PC-9 (cell line): ENCODE data around the gene LAMA3. TPM values are rescaled to one million over a fixed set of nuclear protein-coding genes. Genes with fewer than 3 reads are reported as not detected.

ENCODE experiments used
- BruUV-seq: library from RNA; stranded (reverse); fragments of 400-500 nt; replicated peaks from 2 replicates; lab custom pipeline; 2021; lab: Mats Ljungman, UMichigan
- CTCF ChIA-PET: fragments of 300-600 bp; sonication (Branson Sonifier 250); formaldehyde crosslinking; loops from one replicate; lab custom pipeline; 2022; ENCODE audit warnings: antibody characterized with exemption; lab: Charles Lee
- POLR2A ChIA-PET: fragments of 300-600 bp; sonication (Branson Sonifier 250); formaldehyde crosslinking; loops from one replicate; lab custom pipeline; 2022; ENCODE audit warnings: antibody characterized with exemption; ENCODE audit not compliant: unreplicated experiment; lab: Charles Lee
- DNase-seq, 2 experiments: peaks; one replicate each; pipeline versions ENCODE4 v3.0.0 to v3.0.0-alpha.2; 2015 to 2022; ENCODE audit warnings: mixed read lengths in 1 of 2
- H2AFZ ChIP-seq: fragments of 200-600 bp; sonication (generic); 2 replicates; pipeline ENCODE4 v1.8.1; 2017; ENCODE audit warnings: antibody characterized with exemption
- H3F3A ChIP-seq: fragments of 200-600 bp; sonication (generic); 2 replicates; pipeline ENCODE4 v1.8.1; 2017; ENCODE audit warnings: antibody characterized with exemption, mild to moderate bottlenecking, low read depth; ENCODE audit not compliant: insufficient read depth
- H3K27ac ChIP-seq: fragments of 200-600 bp; sonication (generic); 2 replicates; pipeline ENCODE4 v1.6.1; 2016; ENCODE audit warnings: mixed run types
- H3K27me3 ChIP-seq: fragments of 200-600 bp; sonication (generic); 2 replicates; pipeline ENCODE4 v1.6.1; 2016; ENCODE audit warnings: low read depth, mixed run types; ENCODE audit not compliant: insufficient read depth
- H3K36me3 ChIP-seq: fragments of 200-600 bp; sonication (generic); 2 replicates; pipeline ENCODE4 v1.6.1; 2016; ENCODE audit warnings: low read depth, mixed run types
- H3K4me1 ChIP-seq: fragments of 200-600 bp; sonication (generic); replicated peaks from 2 replicates; pipeline ENCODE4 v1.6.1; 2016; ENCODE audit warnings: mixed run types; ENCODE audit not compliant: insufficient read depth
- H3K4me2 ChIP-seq: fragments of 200-600 bp; sonication (generic); 2 replicates; pipeline ENCODE4 v1.6.1; 2017; ENCODE audit warnings: mixed run types
- H3K4me3 ChIP-seq: fragments of 200-600 bp; sonication (generic); 2 replicates; pipeline ENCODE4 v1.6.1; 2016; ENCODE audit warnings: mixed run types
- H3K79me2 ChIP-seq: fragments of 200-600 bp; sonication (generic); 2 replicates; pipeline ENCODE4 v1.6.1; 2017; ENCODE audit warnings: low read depth, mixed run types
- H3K9me2 ChIP-seq: fragments of 200-600 bp; sonication (generic); 2 replicates; pipeline ENCODE4 v1.8.1; 2017; ENCODE audit warnings: mild to moderate bottlenecking; ENCODE audit not compliant: insufficient read depth
- H3K9me3 ChIP-seq: fragments of 200-600 bp; sonication (generic); 2 replicates; pipeline ENCODE4 v1.8.1; 2016; ENCODE audit warnings: low read depth; ENCODE audit not compliant: insufficient read depth
- H4K20me1 ChIP-seq: fragments of 200-600 bp; sonication (generic); 2 replicates; pipeline ENCODE4 v1.8.1; 2017; ENCODE audit not compliant: insufficient read depth
- EZH2 ChIP-seq: fragments of 200-600 bp; sonication (generic); IDR thresholded peaks from 2 replicates; pipeline ENCODE4 v1.8.0; 2017; ENCODE audit warnings: antibody characterized with exemption, low read depth
- intact Hi-C: fragments of 100-400 bp; cut with micrococcal nuclease; formaldehyde crosslinking; loops from one replicate; pipeline ENCODE4 v1.10.0; 2022; ENCODE audit not compliant: unreplicated experiment
- total RNA-seq: library from RNA; stranded (reverse); gene quantifications from 2 replicates; pipeline ENCODE4 v1.2.3, GENCODE V29; 2021
- TF ChIP-seq, protein P1 (sequence below): fragments of 200-600 bp; sonication (generic); conservative IDR thresholded peaks from 2 replicates; pipeline ENCODE4 v1.6.1; 2017; ENCODE audit warnings: mixed run types, antibody characterized with exemption, mild to moderate bottlenecking, moderate library complexity

Gene LAMA3
- total RNA-seq, 1 experiment from 2014 or later = 44.4 TPM

DNA sequence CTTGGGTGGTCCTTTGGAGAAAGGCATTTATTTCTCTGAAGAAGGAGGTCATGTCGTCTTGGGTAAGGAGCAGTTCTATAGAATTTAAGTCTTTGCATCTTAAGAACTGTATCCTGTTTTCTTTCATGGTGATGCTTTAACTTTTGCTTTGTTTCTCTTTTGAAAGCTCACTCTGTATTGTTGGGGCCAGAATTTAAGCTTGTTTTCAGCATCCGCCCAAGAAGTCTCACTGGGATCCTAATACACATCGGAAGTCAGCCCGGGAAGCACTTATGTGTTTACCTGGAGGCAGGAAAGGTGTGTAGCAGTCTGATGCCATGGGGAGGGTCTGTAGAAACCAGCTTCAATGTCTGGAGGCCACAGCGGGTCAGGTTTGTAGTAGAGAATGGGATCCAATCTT is 260.6 kb downstream of the LAMA3 start:
- no peak overlapping the region for H2AFZ ChIP-seq
- no peaks in the 10 kb centered on the region for H3K79me2 ChIP-seq
- POLR2A ChIA-PET = no interaction called here
- no peaks in the 10 kb centered on the region for H3K9me2 ChIP-seq
- TF ChIP-seq, protein P1, sequence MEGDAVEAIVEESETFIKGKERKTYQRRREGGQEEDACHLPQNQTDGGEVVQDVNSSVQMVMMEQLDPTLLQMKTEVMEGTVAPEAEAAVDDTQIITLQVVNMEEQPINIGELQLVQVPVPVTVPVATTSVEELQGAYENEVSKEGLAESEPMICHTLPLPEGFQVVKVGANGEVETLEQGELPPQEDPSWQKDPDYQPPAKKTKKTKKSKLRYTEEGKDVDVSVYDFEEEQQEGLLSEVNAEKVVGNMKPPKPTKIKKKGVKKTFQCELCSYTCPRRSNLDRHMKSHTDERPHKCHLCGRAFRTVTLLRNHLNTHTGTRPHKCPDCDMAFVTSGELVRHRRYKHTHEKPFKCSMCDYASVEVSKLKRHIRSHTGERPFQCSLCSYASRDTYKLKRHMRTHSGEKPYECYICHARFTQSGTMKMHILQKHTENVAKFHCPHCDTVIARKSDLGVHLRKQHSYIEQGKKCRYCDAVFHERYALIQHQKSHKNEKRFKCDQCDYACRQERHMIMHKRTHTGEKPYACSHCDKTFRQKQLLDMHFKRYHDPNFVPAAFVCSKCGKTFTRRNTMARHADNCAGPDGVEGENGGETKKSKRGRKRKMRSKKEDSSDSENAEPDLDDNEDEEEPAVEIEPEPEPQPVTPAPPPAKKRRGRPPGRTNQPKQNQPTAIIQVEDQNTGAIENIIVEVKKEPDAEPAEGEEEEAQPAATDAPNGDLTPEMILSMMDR = no peak
- no peak overlapping the region for H3K4me3 ChIP-seq
- H3K4me1 ChIP-seq = no peaks in the 10 kb centered on the region
- H3K36me3 ChIP-seq = no peaks in the 10 kb centered on the region
- H3K4me2 ChIP-seq = no peak overlapping the region
- no TSS peak for BruUV-seq
- H3F3A ChIP-seq = no peaks in the 10 kb centered on the region
- intact Hi-C loops = loop anchor here (5.0 kb wide), 1 partner anchor 127 kb away; no protein-coding TSS in a partner anchor
- H3K27ac ChIP-seq = no peak overlapping the region
- no peak for DNase-seq
- H3K9me3 ChIP-seq = no peaks in the 10 kb centered on the region
- CTCF ChIA-PET = no interaction called here
- H3K27me3 ChIP-seq = no peaks in the 10 kb centered on the region
- no peaks in the 10 kb centered on the region for H4K20me1 ChIP-seq

DNA sequence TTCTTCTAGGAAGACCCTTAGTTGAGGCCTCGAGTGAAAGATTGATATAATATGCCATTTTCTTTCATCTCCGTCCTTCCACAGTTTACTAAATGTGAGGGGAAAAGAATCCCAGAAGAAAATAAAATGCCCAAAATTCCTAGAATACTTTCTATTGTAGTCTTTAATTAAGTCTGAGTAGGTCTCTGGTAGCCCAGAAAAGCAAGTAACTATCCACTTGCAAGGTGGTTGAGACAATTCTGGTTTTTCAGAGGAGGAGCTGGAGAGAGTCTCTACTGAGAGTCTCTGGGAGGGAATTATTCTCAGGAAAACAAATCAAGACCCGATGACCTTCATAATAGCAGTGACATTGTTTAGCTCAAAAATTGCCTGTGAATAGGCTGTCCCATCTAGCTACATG is 261.4 kb downstream of the LAMA3 start:
- intact Hi-C loops = loop anchor here (5.0 kb wide), 1 partner anchor 127 kb away; no protein-coding TSS in a partner anchor
- Histone ChIP-seq H4K20me1 (no peaks in the 10 kb centered on the region), H3K36me3 (no peaks in the 10 kb centered on the region), H3F3A (no peaks in the 10 kb centered on the region), H3K4me2 (no peak overlapping the region), H2AFZ (no peak overlapping the region), H3K27me3 (no peaks in the 10 kb centered on the region), H3K27ac (no peak overlapping the region), H3K9me2 (no peaks in the 10 kb centered on the region), H3K4me1 (no peaks in the 10 kb centered on the region), H3K9me3 (no peaks in the 10 kb centered on the region), H3K79me2 (no peaks in the 10 kb centered on the region), H3K4me3 (no peak overlapping the region)
- CTCF ChIA-PET = no interaction called here
- BruUV-seq = no TSS peak
- DNase-seq = no peak
- TF ChIP-seq EZH2 = no peak
- TF ChIP-seq, protein P1 = no peak
- POLR2A ChIA-PET = no interaction called here

DNA sequence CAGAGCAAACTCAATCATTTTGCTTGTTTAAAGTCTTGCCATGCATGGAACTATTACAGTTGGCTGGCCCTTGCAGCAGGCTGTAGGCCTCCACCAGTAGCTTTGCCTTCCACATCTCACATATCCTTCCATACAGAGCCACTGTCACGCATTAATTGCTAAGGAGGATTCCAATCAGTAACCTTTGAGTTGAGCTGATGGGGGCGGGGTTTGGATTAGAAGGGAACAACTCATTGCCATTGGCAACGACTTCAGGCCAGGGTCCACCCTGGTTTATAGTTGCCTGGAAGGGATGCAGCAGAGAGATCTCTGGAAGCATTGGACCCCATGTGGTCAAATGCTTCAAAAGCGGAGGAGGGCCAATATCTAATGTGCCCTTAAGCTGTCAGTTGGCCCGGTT is 262.0 kb downstream of the LAMA3 start:
- Histone ChIP-seq H3K27me3 (no peaks in the 10 kb centered on the region), H3K4me3 (no peak overlapping the region), H3K4me1 (no peaks in the 10 kb centered on the region), H3K27ac (no peak overlapping the region), H2AFZ (no peak overlapping the region), H3K36me3 (no peaks in the 10 kb centered on the region), H3F3A (no peaks in the 10 kb centered on the region), H3K9me2 (no peaks in the 10 kb centered on the region), H3K79me2 (no peaks in the 10 kb centered on the region), H3K4me2 (no peak overlapping the region), H3K9me3 (no peaks in the 10 kb centered on the region), H4K20me1 (no peaks in the 10 kb centered on the region)
- TF ChIP-seq, protein P1 = no peak
- TF ChIP-seq EZH2 = no peak
- BruUV-seq = no TSS peak
- intact Hi-C loops = loop anchor here (5.0 kb wide), 1 partner anchor 126 kb away; no protein-coding TSS in a partner anchor
- CTCF ChIA-PET = no interaction called here
- DNase-seq = no peak
- POLR2A ChIA-PET = no interaction called here
